Measurements from ENCODE around the gene C20orf144.
A peak's percentile ranks its signal among the peaks of the same experiment; 100 is the strongest.

The C20orf144 gene

GRCh38 chr20:33681728-33682353, 19.7 kb downstream of the C20orf144 start:
- in situ Hi-C loops (cut with HindIII; ENCODE audit: low sequenced_read_pairs), result no loop called here
- TF ChIP-seq, protein P1, sequence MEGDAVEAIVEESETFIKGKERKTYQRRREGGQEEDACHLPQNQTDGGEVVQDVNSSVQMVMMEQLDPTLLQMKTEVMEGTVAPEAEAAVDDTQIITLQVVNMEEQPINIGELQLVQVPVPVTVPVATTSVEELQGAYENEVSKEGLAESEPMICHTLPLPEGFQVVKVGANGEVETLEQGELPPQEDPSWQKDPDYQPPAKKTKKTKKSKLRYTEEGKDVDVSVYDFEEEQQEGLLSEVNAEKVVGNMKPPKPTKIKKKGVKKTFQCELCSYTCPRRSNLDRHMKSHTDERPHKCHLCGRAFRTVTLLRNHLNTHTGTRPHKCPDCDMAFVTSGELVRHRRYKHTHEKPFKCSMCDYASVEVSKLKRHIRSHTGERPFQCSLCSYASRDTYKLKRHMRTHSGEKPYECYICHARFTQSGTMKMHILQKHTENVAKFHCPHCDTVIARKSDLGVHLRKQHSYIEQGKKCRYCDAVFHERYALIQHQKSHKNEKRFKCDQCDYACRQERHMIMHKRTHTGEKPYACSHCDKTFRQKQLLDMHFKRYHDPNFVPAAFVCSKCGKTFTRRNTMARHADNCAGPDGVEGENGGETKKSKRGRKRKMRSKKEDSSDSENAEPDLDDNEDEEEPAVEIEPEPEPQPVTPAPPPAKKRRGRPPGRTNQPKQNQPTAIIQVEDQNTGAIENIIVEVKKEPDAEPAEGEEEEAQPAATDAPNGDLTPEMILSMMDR (IDR thresholded peaks at IDR 0.05; ENCODE audit: low read depth, low read length, missing control alignments), result no peak
- no peak for DNase-seq (ENCODE audit: low read depth)
- H3K4me3 ChIP-seq (ENCODE audit: low read depth, low read length), result no peak overlapping the region

- TF ChIP-seq, protein P1 (IDR thresholded peaks at IDR 0.05; ENCODE audit: low read depth, low read length, missing control alignments), result no peak
- no peak for DNase-seq (ENCODE audit: low read depth)
- in situ Hi-C loops (cut with HindIII; ENCODE audit: low sequenced_read_pairs), result loop anchor here (5.0 kb wide), 1 partner anchor 103 kb away; no protein-coding TSS in a partner anchor
These were observed 22.6 kb downstream of the C20orf144 start for GRCh38 chr20:33684533-33685327.

GRCh38 chr20:33685328-33686099, 23.4 kb downstream of the C20orf144 start:
- no peak for DNase-seq (ENCODE audit: low read depth)
- H3K4me3 ChIP-seq (ENCODE audit: low read depth, low read length), result peak overlapping the region; percentile 41
- TF ChIP-seq, protein P1 (IDR thresholded peaks at IDR 0.05; ENCODE audit: low read depth, low read length, missing control alignments), result no peak
- in situ Hi-C loops (cut with HindIII; ENCODE audit: low sequenced_read_pairs), result loop anchor here (5.0 kb wide), 1 partner anchor 102 kb away; no protein-coding TSS in a partner anchor

More at GRCh38 chr20:33684533-33685327, 22.6 kb downstream of the C20orf144 start:
- peak overlapping the region; percentile 41 for H3K4me3 ChIP-seq (ENCODE audit: low read depth, low read length)

GRCh38 chr20:33686100-33686983, 24.2 kb downstream of the C20orf144 start, which contains the start of gene E2F1:
Gene E2F1 (minus strand): TSS chr20:33686385. CDS start chr20:33686264, 121 bp downstream.
- H3K4me3 ChIP-seq (ENCODE audit: low read depth, low read length), result peak within 1 kb of the TSS; percentile 41
- TF ChIP-seq, protein P1 (IDR thresholded peaks at IDR 0.05; ENCODE audit: low read depth, low read length, missing control alignments), result peak; percentile 30
- in situ Hi-C loops (cut with HindIII; ENCODE audit: low sequenced_read_pairs), result loop anchor here (5.0 kb wide), 1 partner anchor 101 kb away; no protein-coding TSS in a partner anchor
- DNase-seq (ENCODE audit: low read depth), result peak; percentile 70

GRCh38 chr20:33686984-33687366, 24.8 kb downstream of the C20orf144 start:
- TF ChIP-seq, protein P1 (IDR thresholded peaks at IDR 0.05; ENCODE audit: low read depth, low read length, missing control alignments), result no peak
- DNase-seq (ENCODE audit: low read depth), result no peak
- H3K4me3 ChIP-seq (ENCODE audit: low read depth, low read length), result peak overlapping the region; percentile 41
- in situ Hi-C loops (cut with HindIII; ENCODE audit: low sequenced_read_pairs), result loop anchor here (5.0 kb wide), 1 partner anchor 100 kb away; no protein-coding TSS in a partner anchor
